Trophoblast cell (in vitro differentiated cells and primary cell): ENCODE measurements around the gene LILRB2.

ENCODE experiments used
- DNase-seq, 2 donors: peaks; one replicate each; pipeline ENCODE4 v3.0.0-alpha.2; 2016
- H2AFZ ChIP-seq: 2 replicates; pipeline ENCODE4 v1.6.1; 2013; ENCODE audit warnings: low read length, moderate library complexity, mild to moderate bottlenecking; ENCODE audit not compliant: insufficient read depth, poor library complexity
- H2AK5ac ChIP-seq: 2 replicates; pipeline ENCODE4 v1.6.1; 2013; ENCODE audit warnings: mild to moderate bottlenecking, low read length
- H2BK120ac ChIP-seq: 2 replicates; pipeline ENCODE4 v1.6.1; 2013; ENCODE audit warnings: low read length, mild to moderate bottlenecking, moderate library complexity; ENCODE audit not compliant: insufficient read depth, poor library complexity
- H2BK12ac ChIP-seq: 2 replicates; pipeline ENCODE4 v1.6.1; 2013; ENCODE audit warnings: mild to moderate bottlenecking, low read length, moderate library complexity
- H2BK5ac ChIP-seq: 2 replicates; pipeline ENCODE4 v1.6.1; 2013; ENCODE audit warnings: low read length, low read depth, moderate library complexity, mild to moderate bottlenecking; ENCODE audit not compliant: poor library complexity
- H3K14ac ChIP-seq: 2 replicates; pipeline ENCODE4 v1.6.1; 2013; ENCODE audit warnings: mild to moderate bottlenecking, low read length
- H3K18ac ChIP-seq: 2 replicates; pipeline ENCODE4 v1.6.1; 2013; ENCODE audit warnings: mild to moderate bottlenecking, low read length
- H3K23ac ChIP-seq: 2 replicates; pipeline ENCODE4 v1.6.1; 2013; ENCODE audit warnings: low read length
- H3K27ac ChIP-seq: 2 replicates; pipeline ENCODE4 v1.5.1; 2013; ENCODE audit warnings: low read depth, mild to moderate bottlenecking, inconsistent platforms, low read length, moderate library complexity
- H3K27me3 ChIP-seq: 2 replicates; pipeline ENCODE4 v1.6.1; 2013; ENCODE audit warnings: inconsistent platforms, mild to moderate bottlenecking, low read length, moderate library complexity; ENCODE audit not compliant: insufficient read depth
- H3K36me3 ChIP-seq, 2 experiments: 1 replicate in 1 of 2; 2 replicates in 1 of 2; pipeline ENCODE4 v1.6.1; 2013; ENCODE audit warnings: low read length in 2 of 2, mild to moderate bottlenecking in 2 of 2, moderate library complexity in 1 of 2; ENCODE audit not compliant: insufficient read depth in 2 of 2, control insufficient read depth in 1 of 2
- H3K4ac ChIP-seq: 2 replicates; pipeline ENCODE4 v1.6.1; 2013; ENCODE audit warnings: low read depth, mild to moderate bottlenecking, low read length, moderate library complexity
- H3K4me1 ChIP-seq, 2 experiments: 1 replicate in 1 of 2; 2 replicates in 1 of 2; pipeline ENCODE4 v1.6.1; 2013; ENCODE audit warnings: low read length in 2 of 2, mild to moderate bottlenecking in 2 of 2, moderate library complexity in 1 of 2; ENCODE audit not compliant: insufficient read depth in 2 of 2, control insufficient read depth in 1 of 2
- H3K4me2 ChIP-seq: 2 replicates; pipeline ENCODE4 v1.6.1; 2013; ENCODE audit warnings: inconsistent platforms, mild to moderate bottlenecking, low read length, moderate library complexity
- H3K4me3 ChIP-seq: 2 replicates; pipeline ENCODE4 v1.5.1; 2013; ENCODE audit warnings: mild to moderate bottlenecking, low read depth, low read length, inconsistent platforms
- H3K79me1 ChIP-seq: one replicate; pipeline ENCODE4 v1.6.1; 2013; ENCODE audit warnings: low read length
- H3K79me2 ChIP-seq: 2 replicates; pipeline ENCODE4 v1.6.1; 2013; ENCODE audit warnings: low read length, mild to moderate bottlenecking; ENCODE audit not compliant: control insufficient read depth, insufficient read depth, poor library complexity
- H3K9ac ChIP-seq: 2 replicates; pipeline ENCODE4 v1.6.1; 2013; ENCODE audit warnings: mild to moderate bottlenecking, low read length
- H3K9me3 ChIP-seq: 2 replicates; pipeline ENCODE4 v1.6.1; 2013; ENCODE audit warnings: low read depth, mild to moderate bottlenecking, control low read depth, inconsistent platforms, low read length; ENCODE audit not compliant: insufficient read depth
- H4K12ac ChIP-seq: 2 replicates; pipeline ENCODE4 v1.6.1; 2013; ENCODE audit warnings: low read depth, mild to moderate bottlenecking, low read length, moderate library complexity
- H4K8ac ChIP-seq: 2 replicates; pipeline ENCODE4 v1.6.1; 2013; ENCODE audit warnings: low read depth, mild to moderate bottlenecking, low read length, moderate library complexity
- H4K91ac ChIP-seq: one replicate; pipeline ENCODE4 v1.6.1; 2013; ENCODE audit warnings: low read depth, mild to moderate bottlenecking, low read length, moderate library complexity
- WGBS: extraction: QIAGEN DNeasy Blood & Tissue Kit; methylation state at CpG from one replicate; pipeline ENCODE4 v1.1.7; 2013; ENCODE audit warnings: missing lambda C conversion rate; ENCODE audit not compliant: insufficient read length, insufficient coverage; ENCODE audit errors: extremely low coverage; 5-methylcytosine and 5-hydroxymethylcytosine counted together

Gene LILRB2

DNA sequence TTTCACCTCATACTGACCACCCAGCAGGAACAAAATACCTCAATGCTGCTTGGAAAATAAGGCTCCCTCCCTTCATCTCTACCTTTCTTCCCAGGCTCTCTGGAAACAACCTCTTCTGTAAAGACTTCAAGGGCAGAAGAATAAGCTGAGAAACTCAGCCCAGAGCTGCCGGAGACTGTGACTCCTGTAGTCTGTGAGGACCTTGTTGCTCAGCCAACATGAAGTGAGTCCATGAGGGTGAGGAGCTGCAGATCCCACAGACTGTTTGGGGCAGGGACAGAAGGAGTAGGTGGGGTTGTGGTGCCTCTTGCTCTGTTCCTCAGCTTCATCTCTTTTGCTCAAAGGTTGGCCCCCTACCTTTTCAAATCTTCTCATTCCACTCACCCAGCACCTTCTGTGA is 24.2 kb upstream of the LILRB2 start:
- no peak overlapping the region for H2AK5ac ChIP-seq
- no peak overlapping the region for H4K91ac ChIP-seq
- no peaks in the 10 kb centered on the region for H3K79me1 ChIP-seq
- no peak overlapping the region for H3K9ac ChIP-seq
- no peak overlapping the region for H2AFZ ChIP-seq
- H3K4me3 ChIP-seq: no peak overlapping the region
- H2BK120ac ChIP-seq: no peak overlapping the region
- H3K4me1 ChIP-seq: no peaks in the 10 kb centered on the region
- H3K9me3 ChIP-seq: peaks cover 11% of the 10 kb centered on the region
- WGBS: no CpG with 5 or more reads among the region's 1 CpG
- no peak overlapping the region for H3K4ac ChIP-seq
- no peak overlapping the region for H3K27ac ChIP-seq
- H3K23ac ChIP-seq: no peak overlapping the region
- no peak overlapping the region for H3K18ac ChIP-seq
- no peak overlapping the region for H3K14ac ChIP-seq
- H2BK5ac ChIP-seq: no peak overlapping the region
- no peaks in the 10 kb centered on the region for H3K36me3 ChIP-seq
- H3K79me2 ChIP-seq: no peaks in the 10 kb centered on the region
- no peak overlapping the region for H2BK12ac ChIP-seq
- no peak for DNase-seq
- no peak overlapping the region for H4K8ac ChIP-seq
- H3K4me2 ChIP-seq: no peak overlapping the region
- H3K27me3 ChIP-seq: no peaks in the 10 kb centered on the region
- H4K12ac ChIP-seq: no peak overlapping the region

DNA sequence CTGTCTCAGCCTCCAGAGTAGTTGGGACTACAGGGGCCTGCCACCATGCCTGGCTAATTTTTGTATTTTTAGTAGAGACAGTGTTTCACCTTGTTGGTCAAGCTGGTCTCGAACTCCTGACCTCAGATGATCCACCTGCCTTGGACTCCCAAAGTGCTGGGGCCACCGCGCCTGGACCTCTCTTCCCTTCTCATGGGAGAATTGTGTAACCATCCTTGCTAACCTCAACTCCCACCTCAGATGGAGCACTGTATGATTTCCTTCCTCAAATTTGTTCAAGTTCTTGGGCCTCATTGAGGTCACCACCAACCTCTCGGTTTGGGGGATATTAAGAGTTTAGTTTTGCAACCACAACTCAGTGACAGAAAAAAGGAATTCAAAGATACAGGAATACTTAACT is 21.3 kb upstream of the LILRB2 start:
- no CpG with 5 or more reads among the region's 4 CpGs for WGBS
- no peaks in the 10 kb centered on the region for H3K4me1 ChIP-seq

DNA sequence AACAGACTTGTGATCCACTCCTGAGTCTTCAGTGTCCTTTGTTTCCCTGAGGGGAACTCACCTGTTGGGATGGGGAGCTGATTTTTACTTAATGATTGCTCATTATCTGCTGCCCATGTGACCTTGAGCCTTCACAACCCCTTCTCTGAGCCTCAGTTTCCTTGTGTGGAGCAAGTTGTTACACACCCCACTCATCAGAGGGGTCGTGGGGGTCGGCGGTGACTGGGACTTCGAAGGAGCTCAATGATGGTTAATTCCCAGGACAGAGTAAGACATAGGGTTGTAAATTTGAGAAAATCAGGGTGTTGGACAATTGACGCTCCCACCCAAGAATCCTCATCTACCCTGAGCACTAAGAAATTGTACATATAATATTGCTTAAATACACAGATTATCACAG is 18.6 kb upstream of the LILRB2 start:
- Histone ChIP-seq H3K14ac (no peak overlapping the region), H2AFZ (no peak overlapping the region), H2AK5ac (no peak overlapping the region), H3K4me3 (no peak overlapping the region), H3K4ac (no peak overlapping the region), H3K27ac (no peak overlapping the region), H4K91ac (no peak overlapping the region), H4K12ac (no peak overlapping the region), H3K18ac (no peak overlapping the region), H4K8ac (no peak overlapping the region), H3K27me3 (no peaks in the 10 kb centered on the region), H2BK12ac (no peak overlapping the region), H2BK120ac (no peak overlapping the region), H3K23ac (no peak overlapping the region), H3K9me3 (peaks cover 3% of the 10 kb centered on the region), H3K4me2 (no peak overlapping the region), H3K36me3 (no peaks in the 10 kb centered on the region), H3K4me1 (no peaks in the 10 kb centered on the region), H2BK5ac (no peak overlapping the region), H3K9ac (no peak overlapping the region), H3K79me2 (no peaks in the 10 kb centered on the region), H3K79me1 (no peaks in the 10 kb centered on the region)
- no CpG with 5 or more reads among the region's 5 CpGs for WGBS
- no peak for DNase-seq

More for the DNA sequence above, 21.3 kb upstream of the LILRB2 start:
- H2AK5ac ChIP-seq: no peak overlapping the region
- no peak overlapping the region for H3K4me2 ChIP-seq
- no peak overlapping the region for H3K18ac ChIP-seq
- H4K91ac ChIP-seq: no peak overlapping the region
- H3K27me3 ChIP-seq: no peaks in the 10 kb centered on the region
- no peak overlapping the region for H2BK12ac ChIP-seq
- DNase-seq: no peak
- H3K4ac ChIP-seq: no peak overlapping the region
- no peak overlapping the region for H3K4me3 ChIP-seq
- H3K36me3 ChIP-seq: no peaks in the 10 kb centered on the region
- no peak overlapping the region for H3K14ac ChIP-seq
- H2BK5ac ChIP-seq: no peak overlapping the region
- no peaks in the 10 kb centered on the region for H3K79me1 ChIP-seq
- H3K27ac ChIP-seq: no peak overlapping the region
- no peak overlapping the region for H3K23ac ChIP-seq
- no peak overlapping the region for H3K9ac ChIP-seq
- no peaks in the 10 kb centered on the region for H3K79me2 ChIP-seq
- no peak overlapping the region for H2AFZ ChIP-seq
- H3K9me3 ChIP-seq: peaks cover 6% of the 10 kb centered on the region
- H2BK120ac ChIP-seq: no peak overlapping the region
- no peak overlapping the region for H4K8ac ChIP-seq
- H4K12ac ChIP-seq: no peak overlapping the region

DNA sequence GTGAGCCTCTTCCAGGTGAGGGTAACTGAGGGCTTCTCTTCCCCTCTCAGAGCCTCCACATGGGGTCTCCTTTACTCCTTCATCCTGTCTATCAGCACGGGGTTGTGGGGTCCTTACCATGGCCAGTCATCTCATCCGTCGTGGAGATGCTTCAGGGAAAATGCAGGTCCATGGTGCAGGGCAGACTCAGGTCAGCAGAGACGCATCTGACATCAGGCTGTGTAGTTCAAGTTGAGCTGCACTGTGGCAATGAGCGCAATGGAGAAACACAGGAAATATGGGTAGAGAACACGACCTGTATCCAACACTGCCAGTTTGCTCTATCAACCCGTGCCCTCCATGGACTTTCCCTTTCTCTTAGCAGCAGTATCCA is 18.2 kb upstream of the LILRB2 start:
- H2AFZ ChIP-seq: no peak overlapping the region
- H3K18ac ChIP-seq: no peak overlapping the region
- no peak overlapping the region for H2AK5ac ChIP-seq
- no peaks in the 10 kb centered on the region for H3K27me3 ChIP-seq
- no peak overlapping the region for H4K12ac ChIP-seq
- H2BK120ac ChIP-seq: no peak overlapping the region
- no peak overlapping the region for H3K27ac ChIP-seq
- H2BK12ac ChIP-seq: no peak overlapping the region
- no peaks in the 10 kb centered on the region for H3K36me3 ChIP-seq
- no peak overlapping the region for H4K91ac ChIP-seq
- no peak overlapping the region for H3K4me2 ChIP-seq
- no peak overlapping the region for H2BK5ac ChIP-seq
- H3K79me2 ChIP-seq: no peaks in the 10 kb centered on the region
- no peaks in the 10 kb centered on the region for H3K4me1 ChIP-seq
- no peak for DNase-seq
- no CpG with 5 or more reads among the region's 7 CpGs for WGBS
- H4K8ac ChIP-seq: no peak overlapping the region
- no peak overlapping the region for H3K9ac ChIP-seq
- H3K14ac ChIP-seq: no peak overlapping the region
- H3K4ac ChIP-seq: no peak overlapping the region
- no peak overlapping the region for H3K4me3 ChIP-seq
- H3K23ac ChIP-seq: no peak overlapping the region
- H3K79me1 ChIP-seq: no peaks in the 10 kb centered on the region
- H3K9me3 ChIP-seq: peaks cover 3% of the 10 kb centered on the region
